Naive thymus-derived CD8-positive, alpha-beta T cell (primary cell): Measurements from ENCODE around the gene COL1A2. TPM values are rescaled to one million over a fixed set of nuclear protein-coding genes. Genes with fewer than 3 reads are reported as not detected.

ENCODE experiments used
- ATAC-seq, 2 donors: fragments of 150-1000 bp; cut with Tn5 transposase in 1 of 2; sonication (Bioruptor Pico), chemical (Tn5 transposase) in 1 of 2; 1 replicate in 1 of 2; 2 replicates in 1 of 2; pipeline ENCODE4 v1.10.0; 2021; ENCODE audit warnings: mild to moderate bottlenecking in 2 of 2, moderate library complexity in 2 of 2
- POLR2A ChIA-PET: fragments of 350-600 bp; sonication (Branson Sonifier 250); formaldehyde crosslinking; loops from one replicate; lab custom pipeline; 2021; ENCODE audit warnings: antibody characterized with exemption; lab: Charles Lee
- DNase-seq, 10 donors: peaks; one replicate each; pipeline versions ENCODE4 v3.0.0 to v3.0.0-alpha.2; 2020 to 2022
- H3K27ac Mint-ChIP-seq, 10 donors: one replicate each; pipeline ENCODE4 v1.8.0; 2020 to 2022; ENCODE audit warnings: mild to moderate bottlenecking in 10 of 10, mixed read lengths in 10 of 10, moderate library complexity in 4 of 10, inconsistent platforms in 1 of 10
- H3K27me3 Mint-ChIP-seq, 5 donors: one replicate each; pipeline ENCODE4 v1.8.0; 2021 to 2022; ENCODE audit warnings: mixed read lengths in 5 of 5
- H3K36me3 Mint-ChIP-seq, 3 donors: one replicate each; pipeline ENCODE4 v1.8.0; 2020 to 2022; ENCODE audit warnings: mixed read lengths in 3 of 3, mild to moderate bottlenecking in 2 of 3, inconsistent platforms in 1 of 3
- H3K4me1 Mint-ChIP-seq, 4 donors: one replicate each; pipeline ENCODE4 v1.8.0; 2021 to 2022; ENCODE audit warnings: mixed read lengths in 4 of 4
- H3K4me3 Mint-ChIP-seq, 10 donors: one replicate each; pipeline ENCODE4 v1.8.0; 2020 to 2022; ENCODE audit warnings: mild to moderate bottlenecking in 10 of 10, mixed read lengths in 10 of 10, moderate library complexity in 6 of 10, inconsistent platforms in 1 of 10
- H3K9me3 Mint-ChIP-seq, 9 donors: one replicate each; pipeline ENCODE4 v1.8.0; 2020 to 2022; ENCODE audit warnings: mixed read lengths in 9 of 9, mild to moderate bottlenecking in 3 of 9, inconsistent platforms in 1 of 9, moderate library complexity in 1 of 9
- polyA plus RNA-seq, 3 donors: library from polyadenylated mRNA; unstranded; fragments of 300-500 nt; fragmentation: Illumina TruSeq; gene quantifications; one replicate each; pipeline ENCODE4 v1.2.3, GENCODE V29; 2021
- total RNA-seq, 8 experiments: library from RNA in 2 of 8; stranded (reverse) in 2 of 8; gene quantifications; one replicate each; pipeline ENCODE4 v1.2.3 and lab custom pipeline; 2021 to 2026

The COL1A2 gene
- total and polyA plus RNA-seq, 5 experiments from 2014 or later = not detected

DNA sequence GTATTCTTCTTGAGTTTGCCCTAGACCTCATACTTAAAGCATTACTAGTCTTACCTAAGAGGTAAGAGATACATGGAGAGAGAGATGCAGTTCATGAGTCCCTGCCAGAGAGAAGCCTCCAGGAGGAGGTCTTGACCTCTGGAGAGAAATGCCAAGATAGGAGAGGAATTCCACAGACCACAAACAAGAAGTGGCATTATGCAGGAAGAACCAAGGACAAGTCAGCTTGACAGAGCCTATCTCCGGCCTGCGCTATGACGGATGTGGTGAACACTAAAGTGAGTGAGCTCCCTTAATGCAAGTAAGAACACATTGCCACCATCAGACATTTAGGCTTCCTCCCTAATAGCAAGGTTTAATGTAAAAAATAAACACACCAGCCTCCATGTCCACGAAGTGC, 27.9 kb upstream of the COL1A2 start:
- Mint-ChIP-seq H3K9me3 (peaks cover 0 to 14% (median 0%) of the 10 kb centered on the region in 9 donors), H3K27ac (no peak overlapping the region), H3K27me3 (peaks cover 2 to 11% (median 7%) of the 10 kb centered on the region in 5 donors), H3K4me1 (no peaks in the 10 kb centered on the region), H3K4me3 (no peak overlapping the region), H3K36me3 (no peaks in the 10 kb centered on the region)
- no peak for ATAC-seq
- no peak for DNase-seq
- POLR2A ChIA-PET = no interaction called here

GRCh38 chr7:94367949-94368348, 26.7 kb upstream of the COL1A2 start:
- Mint-ChIP-seq H3K27ac (no peak overlapping the region), H3K27me3 (peaks cover 2 to 8% (median 6%) of the 10 kb centered on the region in 5 donors), H3K36me3 (no peaks in the 10 kb centered on the region), H3K9me3 (peaks cover 0 to 6% (median 0%) of the 10 kb centered on the region in 9 donors), H3K4me1 (no peaks in the 10 kb centered on the region), H3K4me3 (no peak overlapping the region)
- POLR2A ChIA-PET = no interaction called here
- no peak for DNase-seq
- ATAC-seq = no peak

DNA sequence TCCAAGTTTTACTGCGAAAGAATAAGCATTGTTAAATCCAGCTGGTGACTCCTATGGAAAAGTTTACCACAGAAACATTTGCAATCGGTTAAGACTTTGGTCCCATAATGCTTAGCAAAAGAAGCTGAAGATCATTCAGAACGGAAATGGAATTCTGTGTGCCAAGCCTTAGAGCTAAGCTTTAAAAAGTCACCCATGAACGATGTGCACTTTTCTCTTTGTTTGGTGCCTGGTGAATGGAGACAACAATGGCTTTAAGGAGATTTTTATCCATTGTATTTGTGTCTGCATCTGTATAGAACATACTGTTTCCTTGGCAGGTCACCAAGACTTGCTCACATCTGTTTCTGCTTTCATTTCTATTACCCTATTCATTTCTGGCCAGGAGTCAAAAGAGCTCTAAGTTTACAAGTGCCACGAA, 26.3 kb upstream of the COL1A2 start:
- H3K27ac Mint-ChIP-seq = no peak overlapping the region
- peaks cover 2 to 9% (median 6%) of the 10 kb centered on the region in 5 donors for H3K27me3 Mint-ChIP-seq
- no peaks in the 10 kb centered on the region for H3K36me3 Mint-ChIP-seq
- no peak overlapping the region for H3K4me3 Mint-ChIP-seq
- H3K4me1 Mint-ChIP-seq = no peaks in the 10 kb centered on the region
- ATAC-seq (no peak), DNase-seq (no peak)
- peaks cover 0 to 6% (median 0%) of the 10 kb centered on the region in 9 donors for H3K9me3 Mint-ChIP-seq
- POLR2A ChIA-PET = no interaction called here

- Mint-ChIP-seq H3K27ac (peak overlapping the region in 1 of 10 donors; percentile 5), H3K9me3 (peaks cover 0 to 6% (median 0%) of the 10 kb centered on the region in 9 donors), H3K4me1 (no peaks in the 10 kb centered on the region), H3K4me3 (no peak overlapping the region), H3K27me3 (peaks cover 0 to 15% (median 9%) of the 10 kb centered on the region in 5 donors), H3K36me3 (no peaks in the 10 kb centered on the region)
- ATAC-seq = no peak
- no peak for DNase-seq
- POLR2A ChIA-PET = no interaction called here
These were observed 20.5 kb upstream of the COL1A2 start for GRCh38 chr7:94374231-94374630.

DNA sequence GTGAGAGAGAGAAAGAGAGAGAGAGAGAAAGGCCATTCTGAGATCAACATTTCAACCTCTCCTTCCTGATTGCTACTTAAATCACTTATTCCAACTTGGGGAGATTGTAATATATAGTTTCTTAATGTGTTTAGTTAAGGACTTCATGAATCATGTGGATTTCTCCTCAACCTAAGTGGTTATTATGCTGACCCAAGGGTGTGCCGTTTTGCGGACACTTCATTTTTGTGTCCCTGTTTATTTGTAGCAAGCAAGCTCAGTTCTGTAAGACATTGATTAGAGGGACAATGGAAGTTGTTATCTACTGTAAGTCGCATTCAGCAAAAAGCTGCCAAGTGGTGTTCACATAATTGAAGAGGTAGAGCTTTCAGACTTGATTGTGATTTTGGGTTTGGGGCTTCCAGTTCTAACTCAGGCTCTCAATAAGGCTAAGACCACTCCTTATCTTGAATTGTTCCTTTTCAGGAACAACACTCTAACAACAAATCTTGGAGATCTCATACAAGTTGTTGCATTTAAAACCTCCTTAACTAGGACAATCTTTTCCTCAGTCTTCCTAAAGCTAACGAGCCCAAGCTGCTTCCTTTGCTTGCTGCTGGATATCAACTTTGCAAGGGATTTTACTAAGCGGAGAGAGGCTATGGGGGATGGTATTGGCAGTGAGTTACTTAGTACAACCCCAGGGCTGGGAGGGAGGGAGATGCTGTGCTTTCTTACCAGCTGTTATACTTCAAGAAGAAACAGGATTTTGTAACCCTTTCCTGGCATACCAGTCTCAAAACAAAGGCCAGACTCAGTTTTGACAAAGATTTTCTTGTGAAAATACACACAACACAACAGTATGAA, 19.8 kb upstream of the COL1A2 start:
- Mint-ChIP-seq H3K27ac (peak overlapping the region in 2 of 10 donors; percentile 3 to 5), H3K36me3 (no peaks in the 10 kb centered on the region), H3K4me1 (no peaks in the 10 kb centered on the region), H3K4me3 (no peak overlapping the region), H3K9me3 (peaks cover 0 to 6% (median 0%) of the 10 kb centered on the region in 9 donors), H3K27me3 (peaks cover 0 to 15% (median 9%) of the 10 kb centered on the region in 5 donors)
- DNase-seq (no peak), ATAC-seq (no peak)
- POLR2A ChIA-PET = no interaction called here

GRCh38 chr7:94375691-94376090, 19.0 kb upstream of the COL1A2 start:
- no peak overlapping the region for H3K27ac Mint-ChIP-seq
- peaks cover 0 to 6% (median 0%) of the 10 kb centered on the region in 9 donors for H3K9me3 Mint-ChIP-seq
- H3K4me1 Mint-ChIP-seq = no peaks in the 10 kb centered on the region
- H3K27me3 Mint-ChIP-seq = peaks cover 0 to 15% (median 9%) of the 10 kb centered on the region in 5 donors
- no peak for DNase-seq
- H3K4me3 Mint-ChIP-seq = no peak overlapping the region
- POLR2A ChIA-PET = no interaction called here
- H3K36me3 Mint-ChIP-seq = no peaks in the 10 kb centered on the region
- no peak for ATAC-seq

DNA sequence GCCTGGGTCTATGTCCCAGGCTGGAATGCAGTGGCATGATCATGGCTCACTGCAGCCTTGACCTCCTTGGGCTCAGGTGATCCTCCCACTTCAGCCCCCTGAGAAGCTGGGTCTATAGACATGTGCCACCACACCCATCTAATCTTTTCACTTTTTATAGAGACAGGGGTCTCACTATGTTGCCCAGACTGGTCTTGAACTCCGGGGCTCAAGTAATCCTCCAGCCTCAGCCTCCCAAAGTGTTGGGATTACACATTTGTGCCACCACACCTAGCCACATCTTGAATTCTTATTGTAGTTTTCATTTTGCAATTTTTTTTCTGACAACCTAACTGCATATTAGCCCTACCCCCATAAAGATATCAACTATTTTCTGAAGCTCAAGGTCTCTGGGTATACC, 18.4 kb upstream of the COL1A2 start:
- peaks cover 0 to 15% (median 9%) of the 10 kb centered on the region in 5 donors for H3K27me3 Mint-ChIP-seq
- POLR2A ChIA-PET = no interaction called here
- no peaks in the 10 kb centered on the region for H3K4me1 Mint-ChIP-seq

GRCh38 chr7:94378356-94378755, 16.3 kb upstream of the COL1A2 start:
- DNase-seq (no peak), ATAC-seq (no peak)
- Mint-ChIP-seq H3K4me3 (no peak overlapping the region), H3K9me3 (no peaks in the 10 kb centered on the region), H3K4me1 (no peaks in the 10 kb centered on the region), H3K27me3 (peaks cover 0 to 15% (median 3%) of the 10 kb centered on the region in 5 donors), H3K27ac (no peak overlapping the region), H3K36me3 (no peaks in the 10 kb centered on the region)
- POLR2A ChIA-PET = no interaction called here

More for the DNA sequence above, 18.4 kb upstream of the COL1A2 start:
- no peaks in the 10 kb centered on the region for H3K36me3 Mint-ChIP-seq
- DNase-seq (no peak), ATAC-seq (no peak)
- no peak overlapping the region for H3K4me3 Mint-ChIP-seq
- H3K9me3 Mint-ChIP-seq = peaks cover 0 to 6% (median 0%) of the 10 kb centered on the region in 9 donors
- no peak overlapping the region for H3K27ac Mint-ChIP-seq

- H3K27me3 Mint-ChIP-seq = peaks cover 0 to 8% (median 0%) of the 10 kb centered on the region in 5 donors
- POLR2A ChIA-PET = no interaction called here
- DNase-seq = no peak
- H3K9me3 Mint-ChIP-seq = no peaks in the 10 kb centered on the region
- no peak overlapping the region for H3K27ac Mint-ChIP-seq
- ATAC-seq = no peak
- H3K4me3 Mint-ChIP-seq = no peak overlapping the region
- no peaks in the 10 kb centered on the region for H3K36me3 Mint-ChIP-seq
- no peaks in the 10 kb centered on the region for H3K4me1 Mint-ChIP-seq
These were observed 14.4 kb upstream of the COL1A2 start for GRCh38 chr7:94380264-94380663.

DNA sequence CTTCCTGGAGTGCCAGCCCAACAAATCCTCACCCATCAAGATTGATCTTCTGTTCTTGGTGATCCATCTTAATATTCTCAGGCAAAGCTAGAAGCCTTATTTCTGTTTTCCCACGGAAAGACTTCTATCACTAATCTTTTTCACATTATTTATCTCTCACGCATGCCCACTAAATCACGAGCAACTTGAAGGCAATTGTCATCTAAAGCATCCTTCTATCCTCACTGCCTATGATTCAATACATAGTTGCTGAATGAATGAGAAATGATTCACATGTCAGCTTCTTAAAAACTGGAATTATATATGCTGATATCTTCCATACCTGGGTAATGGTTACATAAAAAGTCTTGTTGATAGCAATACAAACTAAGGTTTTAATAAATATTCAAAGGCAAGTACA, 12.6 kb upstream of the COL1A2 start:
- H3K9me3 Mint-ChIP-seq = no peaks in the 10 kb centered on the region
- H3K27me3 Mint-ChIP-seq = peaks cover 0 to 13% (median 0%) of the 10 kb centered on the region in 5 donors
- H3K27ac Mint-ChIP-seq = no peak overlapping the region
- H3K4me1 Mint-ChIP-seq = no peaks in the 10 kb centered on the region
- ATAC-seq (no peak), DNase-seq (no peak)
- H3K4me3 Mint-ChIP-seq = no peak overlapping the region
- POLR2A ChIA-PET = no interaction called here
- no peaks in the 10 kb centered on the region for H3K36me3 Mint-ChIP-seq

- ATAC-seq (no peak), DNase-seq (no peak)
- H3K9me3 Mint-ChIP-seq = no peaks in the 10 kb centered on the region
- peaks cover 0 to 7% (median 2%) of the 10 kb centered on the region in 5 donors for H3K27me3 Mint-ChIP-seq
- POLR2A ChIA-PET = no interaction called here
- no peak overlapping the region for H3K4me3 Mint-ChIP-seq
- H3K27ac Mint-ChIP-seq = no peak overlapping the region
- H3K36me3 Mint-ChIP-seq = no peaks in the 10 kb centered on the region
- H3K4me1 Mint-ChIP-seq = no peaks in the 10 kb centered on the region
These were observed 11.9 kb upstream of the COL1A2 start for GRCh38 chr7:94382746-94383145.

DNA sequence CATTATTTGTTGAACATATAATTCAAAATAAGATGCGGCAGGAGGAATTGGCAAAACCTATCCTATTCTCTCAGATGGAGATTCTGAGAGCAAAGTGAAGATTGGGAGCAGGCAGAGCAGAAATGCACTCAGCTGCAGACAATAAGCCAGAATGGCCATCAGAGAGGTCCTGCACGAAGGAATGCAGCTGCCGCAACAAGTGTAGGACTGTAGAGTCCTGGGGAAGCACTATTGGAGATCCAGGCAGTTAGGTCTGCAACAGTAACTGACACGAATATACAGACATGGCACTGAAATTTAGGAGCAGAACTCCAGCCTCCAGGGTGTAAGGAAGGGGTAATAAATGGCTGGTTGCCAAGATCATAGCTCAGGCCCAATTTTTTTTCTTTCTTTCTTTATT, 10.4 kb upstream of the COL1A2 start:
- H3K9me3 Mint-ChIP-seq = no peaks in the 10 kb centered on the region
- H3K4me3 Mint-ChIP-seq = no peak overlapping the region
- H3K27ac Mint-ChIP-seq = no peak overlapping the region
- H3K36me3 Mint-ChIP-seq = no peaks in the 10 kb centered on the region
- no peaks in the 10 kb centered on the region for H3K4me1 Mint-ChIP-seq
- peaks cover 1 to 11% (median 4%) of the 10 kb centered on the region in 5 donors for H3K27me3 Mint-ChIP-seq
- no peak for ATAC-seq
- no peak for DNase-seq
- POLR2A ChIA-PET = no interaction called here

GRCh38 chr7:94386416-94386815, 8.3 kb upstream of the COL1A2 start:
- H3K4me3 Mint-ChIP-seq = no peak overlapping the region
- DNase-seq = no peak
- H3K36me3 Mint-ChIP-seq = no peaks in the 10 kb centered on the region
- H3K4me1 Mint-ChIP-seq = no peaks in the 10 kb centered on the region
- H3K27me3 Mint-ChIP-seq = peaks cover 5 to 20% (median 14%) of the 10 kb centered on the region in 5 donors
- H3K9me3 Mint-ChIP-seq = peaks cover 0 to 12% (median 0%) of the 10 kb centered on the region in 9 donors
- ATAC-seq = no peak
- H3K27ac Mint-ChIP-seq = no peak overlapping the region
- POLR2A ChIA-PET = no interaction called here
